Keratinocyte (primary cell): ENCODE measurements around the gene ASB13. TPM values are rescaled to one million over a fixed set of nuclear protein-coding genes. Genes with fewer than 3 reads are reported as not detected.

ENCODE experiments used
- DNase-seq: peaks from one replicate; pipeline ENCODE4 v3.0.0-alpha.2; 2011; ENCODE audit warnings: low read depth, missing footprints, low spot score
- FAIRE-seq: peaks from 2 replicates; lab custom pipeline; 2011; peaks lifted over from hg19 to GRCh38; lab: Jason Lieb, UNC
- H2AFZ ChIP-seq: 2 replicates; pipeline ENCODE4 v1.6.0; 2012; ENCODE audit warnings: low read length, control low read depth, inconsistent platforms; ENCODE audit not compliant: control insufficient read depth
- H3K27ac ChIP-seq: 2 replicates; pipeline ENCODE4 v1.5.1; 2011; ENCODE audit warnings: low read length; ENCODE audit not compliant: control insufficient read depth, insufficient read depth
- H3K27me3 ChIP-seq: 3 replicates; pipeline ENCODE4 v1.6.0; 2011; ENCODE audit warnings: low read length; ENCODE audit not compliant: control insufficient read depth, insufficient read depth; ENCODE audit errors: extremely low read depth
- H3K36me3 ChIP-seq, 2 experiments: 2 replicates in 1 of 2; 3 replicates in 1 of 2; pipeline ENCODE4 v1.5.1; 2011; ENCODE audit warnings: low read length in 2 of 2, mild to moderate bottlenecking in 1 of 2; ENCODE audit not compliant: control insufficient read depth in 2 of 2, insufficient read depth in 2 of 2; ENCODE audit errors: extremely low read depth in 1 of 2
- H3K4me1 ChIP-seq: 3 replicates; pipeline ENCODE4 v1.5.1; 2011; ENCODE audit warnings: low read length; ENCODE audit not compliant: control insufficient read depth, insufficient read depth; ENCODE audit errors: extremely low read depth
- H3K4me2 ChIP-seq: 3 replicates; pipeline ENCODE4 v1.6.0; 2011; ENCODE audit warnings: low read depth, low read length; ENCODE audit not compliant: control insufficient read depth, insufficient read depth; ENCODE audit errors: extremely low read depth
- H3K4me3 ChIP-seq, 3 experiments: fragments of 200-600 bp in 1 of 3; sonication (generic) in 1 of 3; 2 replicates in 2 of 3; 3 replicates in 1 of 3; pipeline ENCODE4 v1.5.1; 2011 to 2016; ENCODE audit warnings: low read length in 3 of 3, mild to moderate bottlenecking in 3 of 3, control low read depth in 2 of 3, inconsistent platforms in 1 of 3, low read depth in 1 of 3, mixed read lengths in 1 of 3, mixed run types in 1 of 3, moderate library complexity in 1 of 3; ENCODE audit not compliant: control insufficient read depth in 2 of 3, insufficient read depth in 2 of 3; ENCODE audit errors: extremely low read depth in 1 of 3
- H3K79me2 ChIP-seq: 2 replicates; pipeline ENCODE4 v1.6.0; 2012; ENCODE audit warnings: low read length; ENCODE audit not compliant: control insufficient read depth, insufficient read depth
- H3K9ac ChIP-seq: 3 replicates; pipeline ENCODE4 v1.6.0; 2011; ENCODE audit warnings: low read length; ENCODE audit not compliant: control insufficient read depth, insufficient read depth; ENCODE audit errors: extremely low read depth
- H3K9me1 ChIP-seq: 3 replicates; pipeline ENCODE4 v1.6.0; 2011; ENCODE audit warnings: low read length; ENCODE audit not compliant: control insufficient read depth, insufficient read depth; ENCODE audit errors: extremely low read depth
- H3K9me3 ChIP-seq: 2 replicates; pipeline ENCODE4 v1.5.1; 2012; ENCODE audit warnings: low read depth, low read length; ENCODE audit not compliant: control insufficient read depth
- H4K20me1 ChIP-seq: 3 replicates; pipeline ENCODE4 v1.6.0; 2011; ENCODE audit warnings: low read length; ENCODE audit not compliant: control insufficient read depth, insufficient read depth; ENCODE audit errors: extremely low read depth
- CTCF ChIP-seq, 3 experiments: IDR thresholded peaks in 1 of 3; conservative IDR thresholded peaks in 1 of 3; optimal IDR thresholded peaks in 1 of 3; 2 replicates in 2 of 3; 3 replicates in 1 of 3; pipeline versions ENCODE3 to v1.5.1; 2011; ENCODE audit warnings: low read length in 3 of 3, mild to moderate bottlenecking in 3 of 3, moderate library complexity in 2 of 3, control low read depth in 1 of 3, inconsistent platforms in 1 of 3; ENCODE audit not compliant: insufficient read depth in 2 of 3; ENCODE audit errors: extremely low read depth in 1 of 3
- EZH2 ChIP-seq: IDR thresholded peaks from one replicate; pipeline ENCODE4 v1.6.1; 2012; ENCODE audit warnings: inconsistent platforms, mild to moderate bottlenecking, low read length, moderate library complexity
- dilution Hi-C: fragments of 300-500 bp; cut with MboI; formaldehyde crosslinking; loops from one replicate; pipeline ENCODE4 v1.7.0; 2020; ENCODE audit warnings: low sequenced_read_pairs; ENCODE audit not compliant: extremely low pct_ligation_motif_present
- polyA plus RNA-seq, 5 experiments: library from polyadenylated mRNA; depleted of rRNA in 3 of 5; stranded (reverse) in 3 of 5; stranded (forward) in 1 of 5; unstranded in 1 of 5; fragments of >200 nt; gene quantifications; 1 replicate in 1 of 5; 2 replicates in 3 of 5; 3 replicates in 1 of 5; pipeline versions ENCODE4 v1.2.1 to v1.2.3, GENCODE V29; 2011 to 2012; ENCODE audit warnings: missing spikeins in 2 of 5, low read depth in 1 of 5, low replicate concordance in 1 of 5

The ASB13 gene
- polyA plus RNA-seq, 1 donor (not counting 4 experiments of a cell fraction or from before 2014, with no cell fraction given) = 6.4 TPM

- H3K4me1 ChIP-seq = no peaks in the 10 kb centered on the region
- no peak overlapping the region for H3K4me3 ChIP-seq
- DNase-seq (no peak), FAIRE-seq (no peak)
- H3K27ac ChIP-seq = no peak overlapping the region
- no peaks in the 10 kb centered on the region for H3K27me3 ChIP-seq
- H4K20me1 ChIP-seq = no peaks in the 10 kb centered on the region
- peaks cover 0 to 12% of the 10 kb centered on the region in 2 experiments for H3K36me3 ChIP-seq
- no peaks in the 10 kb centered on the region for H3K9me3 ChIP-seq
- H2AFZ ChIP-seq = no peak overlapping the region
- H3K4me2 ChIP-seq = no peak overlapping the region
- H3K79me2 ChIP-seq = no peaks in the 10 kb centered on the region
- H3K9me1 ChIP-seq = no peaks in the 10 kb centered on the region
- TF ChIP-seq CTCF (optimal IDR thresholded peaks at IDR 0.05 in 1 of 3, IDR thresholded peaks at IDR 0.05 in 1 of 3, conservative IDR thresholded peaks at IDR 0.05 in 1 of 3; ENCODE audit: extremely low read depth in 1 of 3, insufficient read depth in 2 of 3, low read length in 3 of 3) (no peak), EZH2 (no peak)
- no peak overlapping the region for H3K9ac ChIP-seq
- dilution Hi-C loops = no loop called here
These were observed 26.4 kb downstream of the ASB13 start for GRCh38 chr10:5640036-5640435.

GRCh38 chr10:5639066-5639465 is 27.3 kb downstream of the ASB13 start:
- no peak for DNase-seq
- Histone ChIP-seq H3K9me3 (no peaks in the 10 kb centered on the region), H3K4me1 (no peaks in the 10 kb centered on the region), H3K4me3 (no peak overlapping the region), H2AFZ (no peak overlapping the region), H3K79me2 (no peaks in the 10 kb centered on the region), H3K4me2 (no peak overlapping the region), H3K27ac (no peak overlapping the region), H3K9ac (no peak overlapping the region), H3K27me3 (no peaks in the 10 kb centered on the region), H3K36me3 (peaks cover 0 to 12% of the 10 kb centered on the region in 2 experiments), H3K9me1 (no peaks in the 10 kb centered on the region), H4K20me1 (no peaks in the 10 kb centered on the region)
- no peak for TF ChIP-seq EZH2
- TF ChIP-seq CTCF (optimal IDR thresholded peaks at IDR 0.05 in 1 of 3, IDR thresholded peaks at IDR 0.05 in 1 of 3, conservative IDR thresholded peaks at IDR 0.05 in 1 of 3; ENCODE audit: extremely low read depth in 1 of 3, insufficient read depth in 2 of 3, low read length in 3 of 3) = no peak
- FAIRE-seq = no peak
- dilution Hi-C loops = no loop called here
